ENCODE measurements around the gene ACAP2.

Gene ACAP2

GRCh38 chr3:195258449-195259153 is 184.2 kb downstream of the ACAP2 start:
- no peak for TF ChIP-seq CTCF (IDR thresholded peaks at IDR 0.05; ENCODE audit: insufficient read depth, missing control alignments)
- DNase-seq (ENCODE audit: insufficient read length, low spot score) = no peak
- FAIRE-seq = no peak

GRCh38 chr3:195257454-195258448 is 185.1 kb downstream of the ACAP2 start:
- DNase-seq (ENCODE audit: insufficient read length, low spot score) (no peak), FAIRE-seq (no peak)
- no peak for TF ChIP-seq CTCF (IDR thresholded peaks at IDR 0.05; ENCODE audit: insufficient read depth, missing control alignments)

- FAIRE-seq = no peak
- no peak for DNase-seq (ENCODE audit: insufficient read length, low spot score)
- no peak for TF ChIP-seq CTCF (IDR thresholded peaks at IDR 0.05; ENCODE audit: insufficient read depth, missing control alignments)
Observed at GRCh38 chr3:195256639-195257453, 186.0 kb downstream of the ACAP2 start.

- FAIRE-seq = no peak
- no peak for TF ChIP-seq CTCF (IDR thresholded peaks at IDR 0.05; ENCODE audit: insufficient read depth, missing control alignments)
- DNase-seq (ENCODE audit: insufficient read length, low spot score) = no peak
Observed at GRCh38 chr3:195255571-195256501, 187.0 kb downstream of the ACAP2 start.

- TF ChIP-seq CTCF (IDR thresholded peaks at IDR 0.05; ENCODE audit: insufficient read depth, missing control alignments) = no peak
- FAIRE-seq = no peak
- DNase-seq (ENCODE audit: insufficient read length, low spot score) = no peak
Observed at GRCh38 chr3:195255176-195255500, 187.7 kb downstream of the ACAP2 start.

GRCh38 chr3:195254454-195255175 is 188.2 kb downstream of the ACAP2 start:
- DNase-seq (ENCODE audit: insufficient read length, low spot score) (no peak), FAIRE-seq (no peak)

More at GRCh38 chr3:195254454-195255175, 188.2 kb downstream of the ACAP2 start:
- TF ChIP-seq CTCF (IDR thresholded peaks at IDR 0.05; ENCODE audit: insufficient read depth, missing control alignments) = no peak

Measured in D721Med (cell line).